Measurements from ENCODE around the gene RABGAP1L. TPM values are rescaled to one million over a fixed set of nuclear protein-coding genes. Genes with fewer than 3 reads are reported as not detected.

Gene RABGAP1L
- total RNA-seq, 1 experiment from 2014 or later: 29.3 TPM

DNA sequence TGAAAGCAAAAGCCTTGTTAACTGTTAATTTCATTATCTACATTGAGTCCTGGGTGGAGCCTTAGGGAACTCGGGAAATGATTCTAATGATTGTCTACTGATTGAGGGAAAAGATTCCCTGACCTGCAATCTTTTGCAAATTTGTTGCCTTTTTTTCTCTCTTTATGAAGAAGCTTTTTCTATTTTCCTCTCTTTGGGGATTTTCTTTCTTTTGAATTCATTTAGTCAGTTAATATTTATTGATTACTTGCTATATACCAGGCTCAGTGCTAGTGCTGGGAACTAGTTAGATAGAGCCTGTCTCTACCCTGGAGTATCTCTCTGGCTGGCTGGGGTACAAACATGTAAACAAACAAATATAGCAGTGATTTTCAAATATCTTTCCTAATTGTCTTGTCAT lies 769.2 kb downstream of the RABGAP1L start:
- Histone ChIP-seq H4K20me1 (ENCODE audit: insufficient read depth) (no peaks in the 10 kb centered on the region), H3K27me3 (ENCODE audit: insufficient read depth, low read length) (no peaks in the 10 kb centered on the region), H3K36me3 (ENCODE audit: control insufficient read depth in 1 of 2, insufficient read depth in 2 of 2, low read length in 2 of 2) (no peaks in the 10 kb centered on the region), H3K4me3 (replicated peaks in 1 of 2; ENCODE audit: low read depth in 1 of 2, low read length in 2 of 2) (no peak overlapping the region), H3K9me3 (ENCODE audit: control insufficient read depth in 1 of 2, insufficient read depth in 1 of 2, low read depth in 1 of 2, low read length in 2 of 2) (no peaks in the 10 kb centered on the region), H3K9me2 (ENCODE audit: insufficient read depth) (no peaks in the 10 kb centered on the region), H3K79me2 (ENCODE audit: insufficient read depth, low read length) (no peaks in the 10 kb centered on the region), H3K4me1 (ENCODE audit: control insufficient read depth in 1 of 2, insufficient read depth in 2 of 2, low read length in 2 of 2) (no peaks in the 10 kb centered on the region), H2AFZ (ENCODE audit: low read depth, low read length, poor library complexity, severe bottlenecking) (no peak overlapping the region), H3K4me2 (ENCODE audit: low read length) (no peak overlapping the region), H3K9ac (ENCODE audit: low read length) (no peak overlapping the region), H3K27ac (ENCODE audit: low read depth, low read length) (no peak overlapping the region)
- intact Hi-C loops (cut with micrococcal nuclease): no loop called here
- TF ChIP-seq CEBPB (IDR thresholded peaks at IDR 0.05; ENCODE audit: low read depth) (no peak), EZH2 (IDR thresholded peaks at IDR 0.05) (no peak), SRF (IDR thresholded peaks at IDR 0.05; ENCODE audit: low read depth) (no peak), SIN3A (IDR thresholded peaks at IDR 0.05; ENCODE audit: low read depth) (no peak), JUND (IDR thresholded peaks at IDR 0.05) (no peak), CTCF (IDR thresholded peaks at IDR 0.05 in 2 of 3, conservative IDR thresholded peaks at IDR 0.05 in 1 of 3; ENCODE audit: borderline replicate concordance in 1 of 3, insufficient read depth in 1 of 3, low read depth in 2 of 3, low read length in 2 of 3) (no peak), SP1 (IDR thresholded peaks at IDR 0.05; ENCODE audit: low read depth) (no peak), EGR1 (IDR thresholded peaks at IDR 0.05; ENCODE audit: low read depth) (no peak), POLR2A (IDR thresholded peaks at IDR 0.05; ENCODE audit: borderline replicate concordance, extremely low read depth, insufficient read depth, insufficient read length) (no peak), EZH2phosphoT487 (IDR thresholded peaks at IDR 0.05; ENCODE audit: borderline replicate concordance) (no peak), ATF3 (IDR thresholded peaks at IDR 0.05) (no peak), YY1 (IDR thresholded peaks at IDR 0.05; ENCODE audit: extremely low read depth, insufficient replicate concordance, low read depth, low read length) (no peak), CBX3 (IDR thresholded peaks at IDR 0.05; ENCODE audit: low read depth) (no peak), POLR2AphosphoS5 (IDR thresholded peaks at IDR 0.05; ENCODE audit: low read depth, low read length) (no peak), ZFX (IDR thresholded peaks at IDR 0.05) (no peak), TCF7L2 (IDR thresholded peaks at IDR 0.05; ENCODE audit: borderline replicate concordance, extremely low read depth, insufficient read depth, insufficient read length) (no peak), ELF1 (IDR thresholded peaks at IDR 0.05; ENCODE audit: borderline replicate concordance, low read depth) (no peak), REST (IDR thresholded peaks at IDR 0.05; ENCODE audit: low read depth) (no peak), RAD21 (IDR thresholded peaks at IDR 0.05; ENCODE audit: low read depth) (no peak)
- ATAC-seq: no peak
- no peak for DNase-seq (ENCODE audit: low read depth, low spot score)
- ChIA-PET CTCF (no interaction called here), POLR2A (no interaction called here), RAD21 (ENCODE audit: low non-redundant PET in 1 of 2, low total read pairs in 2 of 2, uncharacterized antibody in 2 of 2, unreplicated experiment in 2 of 2) (no interaction called here)
- BruUV-seq (replicated peaks): no TSS peak

Measured in HCT116 (cell line).